Activated effector memory CD4-positive, alpha-beta T cell treated with anti-CD3 and anti-CD28 coated beads, Interleukin-2, amount 50 U/mL, for 16 hours (primary cell): ENCODE results near the gene CRK.
A peak's percentile ranks its signal among the peaks of the same experiment; 100 is the strongest.
"Not testable (repeated sequence)": the region's sequence is repeated elsewhere in the genome, so short reads cannot be mapped to it uniquely, and the experiment has no call there.

Experiments
- DNase-seq: peaks from one replicate; pipeline ENCODE4 v3.0.0-alpha.2; 2020

Gene CRK

DNA sequence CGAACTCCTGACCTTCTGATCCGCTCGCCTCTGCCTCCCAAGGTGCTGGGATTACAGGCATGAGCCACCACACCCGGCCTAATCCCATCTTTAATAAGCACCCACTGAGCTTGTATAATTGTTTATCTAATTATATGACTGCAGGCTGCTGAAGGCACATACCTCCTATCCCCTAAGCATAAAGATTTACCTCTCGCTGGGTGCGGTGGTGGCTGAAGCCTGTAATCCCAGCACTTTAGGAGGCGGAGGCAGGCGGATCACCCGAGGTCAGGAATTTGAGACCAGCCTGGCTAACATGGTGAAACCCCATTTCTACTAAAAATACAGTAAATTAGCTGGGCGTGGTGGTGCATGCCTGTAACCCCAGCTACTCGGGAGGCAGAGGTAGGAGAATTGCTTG, 35.9 kb downstream of the CRK start:
- DNase-seq: no peak

- not testable (repeated sequence) for DNase-seq
These were observed 37.6 kb downstream of the CRK start for GRCh38 chr17:1418476-1418875.

DNA sequence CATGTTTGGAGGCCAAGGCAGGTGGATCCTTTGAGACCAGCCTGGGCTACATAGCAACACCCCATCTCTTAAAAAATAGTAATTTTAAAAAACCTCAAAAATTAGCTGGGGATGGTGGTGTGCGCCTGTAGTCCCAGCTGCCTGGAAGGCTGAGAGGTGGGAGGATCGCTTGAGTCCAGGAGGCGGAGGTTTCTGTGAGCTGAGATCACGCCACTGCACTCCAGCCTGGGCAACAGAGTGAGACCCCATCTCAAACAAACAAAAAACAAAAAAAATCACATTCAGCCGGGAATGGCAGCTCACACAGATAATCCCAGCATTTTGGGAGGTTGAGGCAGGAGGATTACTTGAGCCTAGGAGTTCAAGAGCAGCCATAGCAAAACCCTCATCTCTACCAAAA, 39.6 kb downstream of the CRK start:
- no peak for DNase-seq

DNA sequence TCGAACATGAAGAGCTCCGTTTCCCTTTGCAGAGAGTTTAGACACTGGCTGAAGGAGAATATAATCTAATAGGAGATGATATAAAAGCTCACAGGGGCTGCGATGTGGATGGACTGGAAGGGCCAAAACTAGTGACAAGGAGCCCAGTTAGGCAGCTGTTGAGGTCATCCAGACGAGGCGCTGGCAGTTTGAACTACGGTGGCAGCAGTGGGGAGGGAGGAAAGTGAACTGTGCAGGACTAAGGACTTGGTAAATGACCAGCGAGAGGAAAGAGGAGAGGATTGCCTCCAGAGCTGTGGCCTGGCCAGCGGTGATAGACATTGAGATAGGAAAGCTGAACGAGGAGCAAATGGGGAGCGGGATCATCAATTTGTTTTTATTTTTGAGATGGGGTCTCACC, 41.4 kb downstream of the CRK start:
- DNase-seq: no peak

GRCh38 chr17:1414001-1414574, 41.9 kb downstream of the CRK start:
- no peak for DNase-seq

GRCh38 chr17:1413281-1413791, 42.7 kb downstream of the CRK start:
- no peak for DNase-seq

DNA sequence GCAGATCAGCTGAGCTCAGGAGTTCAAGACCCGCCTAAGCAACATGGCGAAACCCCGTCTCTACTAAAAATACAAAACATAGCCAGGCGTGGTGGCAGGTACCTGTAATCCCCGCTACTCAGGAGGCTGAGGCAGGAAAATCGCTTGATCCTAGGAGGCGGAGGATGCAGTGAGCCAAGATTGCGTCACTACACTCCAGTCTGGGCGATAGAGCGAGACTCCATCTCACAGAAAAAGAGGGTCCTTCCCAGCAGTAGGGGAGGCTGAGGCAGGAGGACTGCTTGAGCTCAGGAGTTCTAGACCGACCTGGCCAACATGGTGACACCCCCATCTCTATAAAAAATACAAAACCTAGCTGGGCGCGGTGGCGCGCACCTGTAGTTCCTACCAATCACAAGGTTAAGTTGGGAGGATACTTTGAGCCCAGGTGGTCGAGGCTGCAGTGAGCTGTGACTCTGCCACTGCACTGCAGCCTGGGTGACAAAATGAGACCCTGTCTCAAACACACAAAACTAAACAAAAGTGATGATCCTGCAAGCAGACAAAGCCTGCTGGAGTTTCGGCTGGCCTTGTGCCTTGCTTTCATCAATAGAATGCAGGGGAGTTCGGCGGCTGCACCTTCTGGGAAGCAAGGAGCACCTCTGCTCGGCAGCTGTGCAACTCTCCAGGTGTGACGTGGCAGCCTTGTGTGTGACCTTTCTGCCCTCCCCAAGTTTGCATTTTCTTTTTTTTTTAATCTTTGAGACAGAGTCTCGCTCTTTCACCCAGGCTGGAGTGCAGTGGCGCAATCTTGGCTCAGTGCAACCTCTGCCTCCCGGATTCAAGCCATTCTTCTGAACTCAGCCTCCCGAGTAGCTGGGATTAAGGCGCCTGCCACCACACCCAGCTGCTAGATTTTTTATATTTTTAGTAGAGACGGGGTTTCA, 43.6 kb downstream of the CRK start:
- no peak for DNase-seq

GRCh38 chr17:1402262-1402586, 53.8 kb downstream of the CRK start:
- no peak for DNase-seq

GRCh38 chr17:1399679-1400512, 56.1 kb downstream of the CRK start, which contains the start of gene YWHAE:
YWHAE (minus strand) TSS chr17:1400222; CDS start chr17:1400110, 112 bp downstream.
- DNase-seq: peak; percentile 99

DNA sequence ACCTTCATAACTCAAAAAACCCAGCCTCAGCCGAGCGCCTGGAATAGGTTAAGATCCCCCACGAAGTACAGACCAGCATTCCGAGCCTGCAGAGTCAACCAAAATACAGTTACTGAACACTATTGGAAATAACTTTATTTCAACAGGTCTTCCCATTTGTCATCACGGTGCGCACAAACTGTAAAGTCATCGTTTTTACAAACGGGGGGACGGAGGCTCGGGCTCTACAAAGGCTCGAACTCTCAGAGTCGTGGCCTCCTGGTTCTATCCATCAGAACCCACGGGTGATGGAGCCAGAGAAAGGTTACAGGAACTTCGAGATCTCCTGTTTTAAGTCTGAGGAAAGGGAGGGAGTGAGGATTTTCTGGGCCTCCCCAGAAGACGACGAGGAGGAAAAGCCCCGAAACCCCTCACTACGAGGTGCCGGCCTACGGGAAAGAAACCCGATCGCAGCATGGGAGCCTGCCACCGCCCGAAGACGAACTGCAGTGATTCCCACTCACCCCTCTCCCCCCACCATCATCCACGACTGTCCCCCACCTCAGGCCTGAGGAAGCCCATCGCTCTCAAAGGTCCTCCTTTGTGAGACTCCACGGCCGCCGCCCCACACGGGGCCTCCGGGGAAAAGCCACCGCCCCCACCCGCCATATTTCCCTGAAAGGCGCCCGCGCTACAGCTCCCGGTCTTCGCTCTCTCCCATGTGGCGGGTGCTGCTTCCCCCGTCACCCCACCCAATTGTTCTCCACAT, 56.9 kb downstream of the CRK start:
- peak; percentile 87 for DNase-seq

DNA sequence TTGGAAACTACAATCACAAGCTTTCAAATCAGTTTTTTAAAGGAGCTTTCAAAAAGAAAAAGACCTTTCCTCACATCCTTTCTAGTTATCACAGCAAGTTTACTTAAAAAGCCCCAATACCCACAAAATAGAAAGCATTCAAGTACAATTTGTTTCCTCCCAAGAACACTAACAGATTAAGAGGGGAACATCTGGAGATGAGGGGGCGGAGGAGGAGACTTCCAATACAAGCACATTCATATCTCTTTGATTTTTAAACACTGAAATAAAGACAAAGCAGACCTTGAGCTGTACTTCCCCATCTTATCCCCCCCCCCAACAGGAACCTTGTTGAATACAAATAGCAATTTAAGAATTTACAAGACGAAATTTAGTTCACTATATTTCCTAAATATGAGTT, 58.0 kb downstream of the CRK start:
- no peak for DNase-seq

- not testable (repeated sequence) for DNase-seq
These were observed 60.0 kb downstream of the CRK start for GRCh38 chr17:1395876-1396665.

DNA sequence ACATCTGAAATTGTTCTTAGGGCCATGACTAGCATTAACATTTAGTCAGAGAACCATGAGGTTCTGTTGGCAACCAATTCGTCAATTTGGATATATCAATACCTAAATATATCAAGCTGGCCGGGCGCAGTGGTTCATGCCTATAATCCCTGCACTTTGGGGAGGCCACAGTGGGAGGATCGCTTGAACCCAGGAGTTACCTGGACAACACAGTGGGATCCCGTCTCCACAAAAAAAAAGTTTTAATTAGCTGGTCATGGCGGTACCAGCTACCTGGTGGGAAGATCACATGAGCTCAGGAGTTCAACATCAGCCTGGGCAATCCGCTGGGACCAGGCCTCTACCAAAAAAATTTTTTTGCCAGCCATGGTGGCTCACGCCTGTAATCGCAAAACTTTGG, 64.5 kb downstream of the CRK start:
- no peak for DNase-seq

DNA sequence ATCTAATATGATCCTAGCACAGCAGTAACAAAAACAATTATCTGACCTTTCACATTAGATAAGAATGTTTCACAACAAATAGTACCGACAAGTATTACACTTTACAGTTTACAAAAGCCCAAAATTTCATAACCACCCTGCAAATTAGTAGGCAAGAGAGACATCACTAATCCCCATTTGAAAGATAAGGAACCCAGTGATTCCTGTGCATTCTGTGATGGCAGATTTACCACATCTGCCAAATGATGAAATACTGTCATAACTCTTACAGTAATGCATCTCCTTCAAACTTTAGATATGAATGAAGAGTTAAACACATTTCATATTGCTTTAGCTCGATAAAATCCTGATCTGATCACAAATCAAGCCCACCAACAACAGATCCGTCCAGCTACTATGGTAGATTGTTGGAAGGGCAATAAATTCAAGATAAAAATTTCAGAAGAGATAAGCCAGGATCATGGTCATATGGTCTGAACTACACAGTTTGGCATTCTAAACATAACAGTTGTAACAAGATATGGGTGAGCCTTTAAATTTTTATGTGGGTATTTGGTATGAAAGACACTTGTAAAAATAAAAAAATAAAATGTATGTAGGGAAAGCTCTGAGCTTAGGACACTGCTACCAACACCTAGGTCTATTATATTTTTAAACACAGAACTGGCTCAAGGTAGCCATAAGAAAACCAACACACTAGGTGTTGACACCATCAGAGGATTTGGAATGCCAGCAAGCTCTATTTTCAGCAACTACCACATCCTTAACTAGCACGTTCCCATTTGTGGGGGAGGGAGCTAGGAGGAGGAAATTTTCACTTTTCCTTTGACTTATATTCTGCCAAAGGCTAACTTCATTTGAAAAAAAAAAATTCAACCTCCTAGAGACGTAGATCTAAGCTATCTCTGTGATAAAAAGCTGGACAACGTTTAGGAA, 65.3 kb downstream of the CRK start:
- DNase-seq: no peak

DNA sequence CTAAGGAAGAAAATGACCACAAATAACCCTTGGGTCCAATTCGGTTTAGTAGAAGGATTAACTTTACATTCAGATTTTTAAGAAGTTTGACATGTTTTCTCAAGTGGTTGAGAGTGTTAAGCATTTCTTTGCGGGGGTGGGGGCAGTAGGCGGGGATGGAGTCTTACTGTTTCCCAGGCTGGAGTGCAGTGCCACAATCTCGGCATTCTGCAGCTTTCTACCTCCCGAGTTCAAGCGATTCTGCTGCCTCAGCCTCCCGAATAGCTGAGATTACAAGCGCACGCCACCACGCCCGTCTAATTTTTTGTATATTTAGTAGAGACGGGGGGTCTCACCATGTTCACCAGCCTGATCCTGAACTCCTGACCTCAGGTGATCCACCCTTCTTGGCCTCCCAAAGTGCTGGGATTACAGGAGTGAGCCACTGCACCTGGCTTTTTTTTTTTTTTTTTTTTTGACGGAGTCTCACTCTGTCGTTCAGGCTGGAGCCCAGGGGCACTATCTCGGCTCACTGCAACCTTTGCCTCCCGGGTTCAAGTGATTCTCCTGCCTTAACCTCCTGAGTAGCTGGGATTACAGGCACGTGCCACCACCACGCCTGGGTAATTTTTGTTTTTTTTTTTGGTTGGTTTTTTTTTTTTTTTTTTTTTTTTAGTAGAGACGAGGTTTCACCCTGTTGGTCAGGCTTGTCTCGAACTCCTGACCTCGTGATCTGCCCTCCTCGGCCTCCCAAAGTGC, 68.4 kb downstream of the CRK start:
- DNase-seq: not testable (repeated sequence)

- DNase-seq: not testable (repeated sequence)
These were observed 69.3 kb downstream of the CRK start for GRCh38 chr17:1386675-1387190.

GRCh38 chr17:1386265-1386664, 69.8 kb downstream of the CRK start:
- DNase-seq: no peak

DNA sequence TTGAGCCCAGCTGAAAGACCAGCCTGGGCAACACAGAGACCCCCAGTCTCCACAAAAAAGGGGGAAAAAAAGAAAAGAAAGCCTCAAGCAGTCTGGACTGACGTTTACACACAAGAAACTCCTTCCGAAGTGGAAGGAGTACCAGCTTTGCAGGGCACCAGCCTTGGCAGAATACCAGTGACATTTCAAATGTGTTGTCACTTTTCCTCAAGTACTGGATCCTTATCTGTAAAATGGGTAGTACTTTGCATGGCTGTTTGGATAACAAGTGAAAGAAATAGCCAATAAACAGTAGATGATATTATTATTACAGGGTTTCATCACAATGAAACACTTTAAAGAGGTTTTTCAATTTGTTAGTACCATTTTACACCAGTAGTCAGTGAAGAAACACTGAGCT, 70.2 kb downstream of the CRK start:
- no peak for DNase-seq

- DNase-seq: no peak
These were observed 71.1 kb downstream of the CRK start for GRCh38 chr17:1384905-1385435.
